GM18861 (cell line): ENCODE measurements around the gene NUDT8.
"Not testable (repeated sequence)": the region's sequence is repeated elsewhere in the genome, so short reads cannot be mapped to it uniquely, and the experiment has no call there.

Experiments used
- ATAC-seq: cut with Tn5 transposase; IDR thresholded peaks from one replicate; pipeline ENCODE4 v1.9.1; 2021; ENCODE audit not compliant: unreplicated experiment

The NUDT8 gene

GRCh38 chr11:67660752-67661151 is 31.0 kb upstream of the NUDT8 start:
- not testable (repeated sequence) for ATAC-seq

- ATAC-seq, result not testable (repeated sequence)
Measured at GRCh38 chr11:67659651-67660165, 30.0 kb upstream of the NUDT8 start.

- no peak for ATAC-seq
Measured at GRCh38 chr11:67657300-67657699, 27.6 kb upstream of the NUDT8 start.

- no peak for ATAC-seq
Measured at GRCh38 chr11:67656278-67656922, 26.7 kb upstream of the NUDT8 start.

- no peak for ATAC-seq
Measured at GRCh38 chr11:67654225-67654624, 24.5 kb upstream of the NUDT8 start.

- ATAC-seq, result no peak
Measured at GRCh38 chr11:67652965-67653845, 23.5 kb upstream of the NUDT8 start.

GRCh38 chr11:67651976-67652781 is 22.4 kb upstream of the NUDT8 start:
- ATAC-seq, result no peak

GRCh38 chr11:67649634-67650510 is 20.1 kb upstream of the NUDT8 start:
- no peak for ATAC-seq

GRCh38 chr11:67648796-67649613 is 19.3 kb upstream of the NUDT8 start:
- no peak for ATAC-seq

GRCh38 chr11:67648140-67648795 is 18.5 kb upstream of the NUDT8 start:
- no peak for ATAC-seq

- no peak for ATAC-seq
Measured at GRCh38 chr11:67647471-67647870, 17.7 kb upstream of the NUDT8 start.

- ATAC-seq, result no peak
Measured at GRCh38 chr11:67646535-67647336, 17.0 kb upstream of the NUDT8 start.

- ATAC-seq, result no peak
Measured at GRCh38 chr11:67645521-67646461, 16.1 kb upstream of the NUDT8 start.

GRCh38 chr11:67644472-67645418 is 15.0 kb upstream of the NUDT8 start:
- ATAC-seq, result no peak

GRCh38 chr11:67644042-67644441 is 14.3 kb upstream of the NUDT8 start:
- no peak for ATAC-seq
